GM12874 (cell line): Measurements from ENCODE around the gene KIAA0319L.

Source experiments
- TF ChIP-seq, protein P1 (sequence below): IDR thresholded peaks from 2 replicates; pipeline ENCODE4 v1.5.1; 2011; ENCODE audit warnings: low read depth, mild to moderate bottlenecking, control low read depth, low read length, moderate library complexity; ENCODE audit not compliant: insufficient read depth

The KIAA0319L gene

DNA sequence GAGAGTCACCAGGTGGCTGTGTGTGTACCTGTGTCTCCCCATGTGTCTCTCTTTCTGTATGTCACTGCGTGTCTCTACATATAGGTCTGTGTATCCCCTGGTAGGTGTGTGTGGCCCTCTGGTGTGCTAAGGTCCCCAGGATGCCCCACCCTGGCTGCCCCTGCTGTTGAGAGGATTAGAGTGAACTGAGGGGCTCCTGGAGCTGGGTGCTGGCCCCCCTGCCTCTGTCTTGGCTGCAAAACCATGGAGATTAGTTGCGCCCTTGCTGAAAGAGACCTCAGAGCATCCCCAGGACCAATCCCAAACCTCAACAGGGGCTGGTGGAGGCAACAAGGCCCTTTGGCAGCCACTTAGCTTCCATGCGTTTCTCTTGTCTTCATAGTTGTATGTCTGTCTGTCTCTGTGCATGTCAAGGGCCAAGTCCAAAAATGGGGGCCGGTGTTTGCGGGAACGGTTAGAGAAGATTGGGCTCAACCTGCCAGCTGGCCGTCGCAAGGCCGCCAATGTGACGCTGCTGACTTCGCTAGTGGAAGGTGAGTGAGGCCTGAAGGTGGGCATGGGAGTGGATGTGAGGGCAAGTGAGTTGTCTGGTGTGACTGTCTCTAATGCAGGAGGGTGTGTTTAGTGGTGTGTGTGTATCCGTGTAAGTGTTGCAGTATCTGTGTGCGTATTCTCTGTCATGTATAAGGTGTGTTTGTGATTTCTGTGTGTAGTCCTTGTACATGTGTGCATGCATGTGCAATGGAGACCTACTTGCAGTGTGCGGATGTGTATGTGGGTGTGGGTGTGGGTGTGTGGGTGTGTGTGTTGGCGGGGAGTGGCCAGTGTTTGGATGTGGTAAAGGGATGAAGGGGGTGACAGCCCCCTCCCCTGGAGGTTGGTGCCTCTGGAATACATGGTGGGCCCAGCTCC is 32.6 kb upstream of the KIAA0319L start:
- TF ChIP-seq, protein P1, sequence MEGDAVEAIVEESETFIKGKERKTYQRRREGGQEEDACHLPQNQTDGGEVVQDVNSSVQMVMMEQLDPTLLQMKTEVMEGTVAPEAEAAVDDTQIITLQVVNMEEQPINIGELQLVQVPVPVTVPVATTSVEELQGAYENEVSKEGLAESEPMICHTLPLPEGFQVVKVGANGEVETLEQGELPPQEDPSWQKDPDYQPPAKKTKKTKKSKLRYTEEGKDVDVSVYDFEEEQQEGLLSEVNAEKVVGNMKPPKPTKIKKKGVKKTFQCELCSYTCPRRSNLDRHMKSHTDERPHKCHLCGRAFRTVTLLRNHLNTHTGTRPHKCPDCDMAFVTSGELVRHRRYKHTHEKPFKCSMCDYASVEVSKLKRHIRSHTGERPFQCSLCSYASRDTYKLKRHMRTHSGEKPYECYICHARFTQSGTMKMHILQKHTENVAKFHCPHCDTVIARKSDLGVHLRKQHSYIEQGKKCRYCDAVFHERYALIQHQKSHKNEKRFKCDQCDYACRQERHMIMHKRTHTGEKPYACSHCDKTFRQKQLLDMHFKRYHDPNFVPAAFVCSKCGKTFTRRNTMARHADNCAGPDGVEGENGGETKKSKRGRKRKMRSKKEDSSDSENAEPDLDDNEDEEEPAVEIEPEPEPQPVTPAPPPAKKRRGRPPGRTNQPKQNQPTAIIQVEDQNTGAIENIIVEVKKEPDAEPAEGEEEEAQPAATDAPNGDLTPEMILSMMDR: no peak

- TF ChIP-seq, protein P1: no peak
These were observed 31.2 kb upstream of the KIAA0319L start for GRCh38 chr1:35588197-35588910.

DNA sequence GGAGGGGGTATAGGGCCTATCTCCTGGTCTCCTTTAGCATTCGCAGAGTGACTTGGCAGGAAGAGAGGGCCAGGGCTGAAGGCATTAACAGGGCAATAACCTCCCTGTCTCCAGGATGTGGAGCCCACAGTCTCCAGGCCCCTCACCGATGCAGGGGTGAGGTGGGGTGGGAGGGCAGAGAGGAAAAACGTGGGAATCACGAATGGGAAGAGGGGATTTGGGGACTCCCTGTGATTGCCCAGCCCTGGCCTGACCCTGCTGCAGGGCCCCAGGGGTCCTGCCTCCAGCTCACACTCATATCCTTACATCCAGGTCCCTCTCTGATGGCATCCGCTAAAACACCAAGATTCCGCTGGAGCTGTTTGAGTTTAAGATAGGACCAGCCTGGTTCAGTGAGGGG is 30.5 kb upstream of the KIAA0319L start:
- TF ChIP-seq, protein P1: no peak

- TF ChIP-seq, protein P1: no peak
These were observed 29.6 kb upstream of the KIAA0319L start for GRCh38 chr1:35586808-35587207.

DNA sequence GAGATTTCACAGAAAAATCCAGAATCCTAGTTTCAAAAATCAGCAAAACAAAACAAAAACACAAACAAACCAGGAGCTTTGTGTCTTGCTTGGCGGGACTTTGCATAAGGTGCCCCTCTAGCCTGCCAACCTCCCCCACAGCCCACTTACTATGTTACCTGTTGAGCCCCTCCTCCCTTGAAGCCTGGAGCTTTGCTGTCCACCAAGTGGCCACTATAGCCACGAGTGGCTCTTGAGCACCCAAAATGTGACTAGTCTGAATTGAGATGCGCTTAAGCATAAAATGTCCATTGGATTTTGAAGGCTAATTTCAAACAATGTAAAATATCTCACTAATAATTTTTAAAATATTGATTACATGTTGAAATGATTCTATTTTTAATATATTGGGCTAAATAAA is 28.1 kb upstream of the KIAA0319L start:
- TF ChIP-seq, protein P1: no peak

DNA sequence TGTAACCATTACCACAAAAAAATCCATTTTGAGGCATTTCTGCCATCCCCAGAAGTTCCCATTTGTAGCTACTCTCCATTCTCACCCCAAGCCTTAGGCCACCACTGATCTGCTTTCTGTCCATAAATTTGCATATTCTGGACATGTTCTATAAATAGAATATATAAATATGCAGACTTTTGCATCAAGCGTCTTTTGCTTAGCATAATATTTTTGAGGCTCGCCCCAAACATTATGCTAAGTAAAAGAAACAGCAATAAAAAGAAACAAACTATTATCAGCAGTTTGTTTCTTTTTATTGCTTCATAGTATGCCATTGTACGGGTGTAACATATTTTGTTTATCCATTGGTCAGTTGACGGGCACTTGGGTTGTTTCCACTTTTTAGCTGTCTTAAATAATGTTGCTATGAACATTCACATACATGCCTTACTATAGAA is 23.8 kb upstream of the KIAA0319L start:
- TF ChIP-seq, protein P1: no peak
